GM12873 (cell line): ENCODE measurements around the gene CMYA5.

ENCODE experiments used
- CTCF ChIP-seq: IDR thresholded peaks from 2 replicates; pipeline ENCODE4 v1.5.1; 2012; ENCODE audit warnings: low read depth, mild to moderate bottlenecking, moderate library complexity, low read length, control low read depth; ENCODE audit not compliant: insufficient read depth; ENCODE audit errors: missing control alignments

The CMYA5 gene

GRCh38 chr5:79694652-79695051 is 5.0 kb downstream of the CMYA5 start:
- TF ChIP-seq CTCF = no peak

- TF ChIP-seq CTCF = no peak
These were observed 5.9 kb downstream of the CMYA5 start for GRCh38 chr5:79695526-79695925.

GRCh38 chr5:79697222-79698170 is 7.9 kb downstream of the CMYA5 start:
- no peak for TF ChIP-seq CTCF

GRCh38 chr5:79699763-79700400 is 10.2 kb downstream of the CMYA5 start:
- TF ChIP-seq CTCF = no peak

GRCh38 chr5:79702606-79703380 is 13.2 kb downstream of the CMYA5 start:
- TF ChIP-seq CTCF = peak; percentile 62

- TF ChIP-seq CTCF = no peak
These were observed 13.7 kb downstream of the CMYA5 start for GRCh38 chr5:79703381-79703645.

- no peak for TF ChIP-seq CTCF
These were observed 14.9 kb downstream of the CMYA5 start for GRCh38 chr5:79704553-79704952.
